GM13976 (cell line): Measurements from ENCODE around the gene POFUT2.

ENCODE experiments used
- DNase-seq: peaks from one replicate; pipeline ENCODE4 v3.0.0; 2012; ENCODE audit warnings: low spot score
- CTCF ChIP-seq: IDR thresholded peaks from 2 replicates; pipeline ENCODE4 v1.5.1; 2012; ENCODE audit warnings: borderline replicate concordance, mild to moderate bottlenecking; ENCODE audit not compliant: insufficient read depth; ENCODE audit errors: extremely low read depth, missing control alignments, control extremely low read depth
- in situ Hi-C: fragments of 300-500 bp; cut with MboI; formaldehyde crosslinking; loops from one replicate; pipeline ENCODE4 v1.12.0; 2022; ENCODE audit warnings: low sequenced_read_pairs, mixed read lengths, inconsistent platforms; ENCODE audit not compliant: unreplicated experiment

The POFUT2 gene

GRCh38 chr21:45320261-45321025, 32.7 kb upstream of the POFUT2 start:
- TF ChIP-seq CTCF = no peak
- in situ Hi-C loops = no loop called here
- no peak for DNase-seq

GRCh38 chr21:45319461-45320211, 31.9 kb upstream of the POFUT2 start:
- no peak for TF ChIP-seq CTCF
- in situ Hi-C loops = no loop called here
- no peak for DNase-seq

GRCh38 chr21:45318556-45319404, 31.1 kb upstream of the POFUT2 start:
- no peak for TF ChIP-seq CTCF
- no peak for DNase-seq
- in situ Hi-C loops = no loop called here

GRCh38 chr21:45318146-45318555, 30.5 kb upstream of the POFUT2 start:
- TF ChIP-seq CTCF = no peak
- in situ Hi-C loops = no loop called here
- DNase-seq = no peak

- DNase-seq = no peak
- TF ChIP-seq CTCF = no peak
- in situ Hi-C loops = no loop called here
Measured at GRCh38 chr21:45317398-45318145, 29.9 kb upstream of the POFUT2 start.
